Activated naive CD4-positive, alpha-beta T cell treated with anti-CD3 and anti-CD28 coated beads for 36 hours (primary cell): Measurements from ENCODE around the gene UFC1. TPM values are rescaled to one million over a fixed set of nuclear protein-coding genes. Genes with fewer than 3 reads are reported as not detected.
"Not testable (repeated sequence)": the region's sequence is repeated elsewhere in the genome, so short reads cannot be mapped to it uniquely, and the experiment has no call there.

ENCODE experiments used
- CTCF ChIA-PET: fragments of 350-600 bp; sonication (Branson Sonifier 250); formaldehyde crosslinking; loops from one replicate; lab custom pipeline; 2021; ENCODE audit warnings: antibody characterized with exemption; lab: Charles Lee
- DNase-seq: peaks from one replicate; pipeline ENCODE4 v3.0.0-alpha.2; 2020
- H3K27ac Mint-ChIP-seq: one replicate; pipeline ENCODE4 v1.8.0; 2021; ENCODE audit warnings: mild to moderate bottlenecking, mixed read lengths
- H3K27me3 Mint-ChIP-seq: one replicate; pipeline ENCODE4 v1.8.0; 2021; ENCODE audit warnings: low read depth, mixed read lengths
- H3K36me3 Mint-ChIP-seq: one replicate; pipeline ENCODE4 v1.8.0; 2021; ENCODE audit warnings: low read depth, mixed read lengths
- H3K4me1 Mint-ChIP-seq: one replicate; pipeline ENCODE4 v1.8.0; 2021; ENCODE audit warnings: low read depth, mixed read lengths
- H3K4me3 Mint-ChIP-seq: one replicate; pipeline ENCODE4 v1.8.0; 2021; ENCODE audit warnings: mild to moderate bottlenecking, moderate library complexity, mixed read lengths
- H3K9me3 Mint-ChIP-seq: one replicate; pipeline ENCODE4 v1.8.0; 2021; ENCODE audit warnings: mixed read lengths
- intact Hi-C: fragments of 100-400 bp; cut with micrococcal nuclease; formaldehyde crosslinking; loops from one replicate; pipeline ENCODE4 v1.15.1; 2023
- total RNA-seq, 2 experiments: library from RNA; stranded (reverse); gene quantifications; one replicate each; pipeline ENCODE4 v1.2.3, GENCODE V29; 2021

The UFC1 gene
- 10 to 100 TPM; 89.4 to 94.9 TPM for total RNA-seq

GRCh38 chr1:161153682-161154337 lies at the start of gene UFC1:
UFC1 (plus strand) TSS chr1:161153978; CDS start chr1:161153998, 20 bp downstream.
- no peaks in the 10 kb centered on the region for H3K27me3 Mint-ChIP-seq
- peak within 1 kb of the TSS; percentile 95 for H3K4me3 Mint-ChIP-seq
- DNase-seq = peak; percentile 88
- H3K27ac Mint-ChIP-seq = peak within 1 kb of the TSS; percentile 99
- no peaks in the 10 kb centered on the region for H3K9me3 Mint-ChIP-seq
- intact Hi-C loops = loop anchor here (1.0 kb wide), 5 partner anchors 22 to 108 kb away; partner anchors contain the start of gene DEDD
- peaks cover 3% of the 10 kb centered on the region for H3K36me3 Mint-ChIP-seq
- CTCF ChIA-PET = interaction anchor here (1.3 to 2.5 kb wide), 2 partner anchors 12 to 49 kb away, joined by 3 to 22 read pairs; partner anchors contain the start of genes NDUFS2 and PPOX
- peaks cover 22% of the 10 kb centered on the region for H3K4me1 Mint-ChIP-seq

- H3K27ac Mint-ChIP-seq = no peak overlapping the region
- intact Hi-C loops = no loop called here
- no peaks in the 10 kb centered on the region for H3K27me3 Mint-ChIP-seq
- H3K36me3 Mint-ChIP-seq = peaks cover 32% of the 10 kb centered on the region
- no peak overlapping the region for H3K4me3 Mint-ChIP-seq
- H3K4me1 Mint-ChIP-seq = peaks cover 21% of the 10 kb centered on the region
- CTCF ChIA-PET = interaction anchor here (0.6 to 2.1 kb wide), 2 partner anchors 109 to 786 kb away, joined by 4 to 8 read pairs; no protein-coding TSS in a partner anchor
- no peaks in the 10 kb centered on the region for H3K9me3 Mint-ChIP-seq
- DNase-seq = no peak
These were observed 47.3 kb upstream of the UFC1 start for GRCh38 chr1:161106431-161106830.

GRCh38 chr1:161111117-161111516 lies 42.7 kb upstream of the UFC1 start:
- CTCF ChIA-PET = interaction anchor here (1.9 kb wide), 1 partner anchor 14 kb away, joined by 16 read pairs; the partner anchor contains the start of gene KLHDC9
- intact Hi-C loops = no loop called here
- Mint-ChIP-seq H3K4me1 (peaks cover 48% of the 10 kb centered on the region), H3K36me3 (peaks cover 38% of the 10 kb centered on the region), H3K27ac (no peak overlapping the region), H3K9me3 (no peaks in the 10 kb centered on the region), H3K4me3 (no peak overlapping the region), H3K27me3 (no peaks in the 10 kb centered on the region)
- DNase-seq = no peak

DNA sequence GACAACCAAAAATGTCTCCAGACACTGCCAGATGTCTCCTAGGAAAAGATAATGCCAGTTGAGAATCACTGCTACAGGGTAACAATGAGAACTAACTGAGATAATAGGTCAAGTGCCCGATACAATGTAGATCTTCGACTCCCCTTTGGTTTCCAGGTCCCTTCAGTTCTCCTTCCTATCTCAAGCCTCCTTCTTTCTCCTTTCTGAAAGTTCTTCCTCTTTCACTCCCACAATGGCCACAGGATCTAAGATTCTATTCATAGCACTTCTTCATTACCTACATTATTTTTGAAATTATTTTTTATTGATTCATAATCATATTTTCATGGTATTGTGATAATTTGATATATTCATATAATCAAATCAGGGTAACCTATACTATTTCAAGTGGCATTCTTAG lies 42.3 kb upstream of the UFC1 start:
- H3K4me1 Mint-ChIP-seq = peaks cover 49% of the 10 kb centered on the region
- H3K9me3 Mint-ChIP-seq = no peaks in the 10 kb centered on the region
- CTCF ChIA-PET = interaction anchor here (1.0 to 1.9 kb wide), 4 partner anchors 14 to 32 kb away, joined by 3 to 16 read pairs (median 4); partner anchors contain the start of gene KLHDC9
- no peak overlapping the region for H3K4me3 Mint-ChIP-seq
- peaks cover 39% of the 10 kb centered on the region for H3K36me3 Mint-ChIP-seq
- H3K27ac Mint-ChIP-seq = no peak overlapping the region
- no peak for DNase-seq
- no peaks in the 10 kb centered on the region for H3K27me3 Mint-ChIP-seq
- intact Hi-C loops = no loop called here

GRCh38 chr1:161113915-161114314 lies 39.9 kb upstream of the UFC1 start:
- intact Hi-C loops = loop anchor here (2.0 kb wide), 1 partner anchor 67 kb away; no protein-coding TSS in a partner anchor
- H3K4me1 Mint-ChIP-seq = peaks cover 56% of the 10 kb centered on the region
- no peak overlapping the region for H3K4me3 Mint-ChIP-seq

GRCh38 chr1:161114556-161114955 lies 39.2 kb upstream of the UFC1 start:
- H3K27ac Mint-ChIP-seq = peak overlapping the region; percentile 52
- H3K36me3 Mint-ChIP-seq = peaks cover 36% of the 10 kb centered on the region

More at GRCh38 chr1:161113915-161114314, 39.9 kb upstream of the UFC1 start:
- no peaks in the 10 kb centered on the region for H3K27me3 Mint-ChIP-seq
- H3K36me3 Mint-ChIP-seq = peaks cover 38% of the 10 kb centered on the region
- H3K27ac Mint-ChIP-seq = peak overlapping the region; percentile 52
- CTCF ChIA-PET = no interaction called here
- no peaks in the 10 kb centered on the region for H3K9me3 Mint-ChIP-seq
- no peak for DNase-seq

GRCh38 chr1:161115132-161115711 lies 38.6 kb upstream of the UFC1 start:
- Mint-ChIP-seq H3K9me3 (no peaks in the 10 kb centered on the region), H3K27me3 (no peaks in the 10 kb centered on the region), H3K4me3 (peak overlapping the region; percentile 92), H3K4me1 (peaks cover 69% of the 10 kb centered on the region), H3K27ac (peak overlapping the region; percentile 77), H3K36me3 (peaks cover 39% of the 10 kb centered on the region)
- intact Hi-C loops = loop anchor here (1.0 to 2.0 kb wide), 5 partner anchors 17 to 68 kb away; partner anchors contain the start of genes DEDD, PPOX and UFC1
- peak; percentile 78 for DNase-seq
- CTCF ChIA-PET = interaction anchor here (1.2 kb wide), 1 partner anchor 16 kb away, joined by 4 read pairs; no protein-coding TSS in a partner anchor

More at GRCh38 chr1:161114556-161114955, 39.2 kb upstream of the UFC1 start:
- no peak for DNase-seq
- peaks cover 62% of the 10 kb centered on the region for H3K4me1 Mint-ChIP-seq
- H3K4me3 Mint-ChIP-seq = no peak overlapping the region
- CTCF ChIA-PET = interaction anchor here (0.6 kb wide), 1 partner anchor 1187 kb away, joined by 4 read pairs; no protein-coding TSS in a partner anchor
- H3K27me3 Mint-ChIP-seq = no peaks in the 10 kb centered on the region
- intact Hi-C loops = loop anchor here (2.0 kb wide), 1 partner anchor 68 kb away; no protein-coding TSS in a partner anchor
- no peaks in the 10 kb centered on the region for H3K9me3 Mint-ChIP-seq

DNA sequence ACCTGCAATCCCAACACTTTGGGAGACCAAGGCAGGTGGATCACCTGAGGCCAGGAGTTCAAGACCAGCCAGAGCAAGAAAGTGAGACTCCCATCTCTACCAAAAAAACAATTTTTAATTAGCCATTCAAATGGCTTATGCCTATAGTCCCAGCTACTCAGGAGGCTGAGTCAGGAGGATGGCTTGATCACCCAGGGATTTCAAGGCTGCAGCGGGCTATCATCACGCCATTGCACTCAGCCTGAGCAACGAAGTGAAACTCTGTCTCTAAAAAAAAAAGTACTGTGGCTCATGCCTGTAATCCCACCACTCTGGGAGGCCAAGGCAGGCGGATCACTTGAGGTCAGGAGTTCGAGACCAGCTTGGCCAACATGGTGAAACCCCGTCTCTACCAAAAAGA lies 37.8 kb upstream of the UFC1 start:
- Mint-ChIP-seq H3K4me1 (peaks cover 75% of the 10 kb centered on the region), H3K27ac (peak overlapping the region; percentile 77), H3K36me3 (peaks cover 43% of the 10 kb centered on the region), H3K4me3 (peak overlapping the region; percentile 92)
- H3K9me3 Mint-ChIP-seq, H3K27me3 Mint-ChIP-seq, DNase-seq: not testable (repeated sequence)
- CTCF ChIA-PET = interaction anchor here (0.6 to 1.2 kb wide), 5 partner anchors 16 to 1264 kb away, joined by 3 to 4 read pairs (median 3); partner anchors contain the start of gene PPOX
- intact Hi-C loops = loop anchor here (1.0 to 2.0 kb wide), 5 partner anchors 16 to 69 kb away; partner anchors contain the start of genes DEDD, PPOX and UFC1

DNA sequence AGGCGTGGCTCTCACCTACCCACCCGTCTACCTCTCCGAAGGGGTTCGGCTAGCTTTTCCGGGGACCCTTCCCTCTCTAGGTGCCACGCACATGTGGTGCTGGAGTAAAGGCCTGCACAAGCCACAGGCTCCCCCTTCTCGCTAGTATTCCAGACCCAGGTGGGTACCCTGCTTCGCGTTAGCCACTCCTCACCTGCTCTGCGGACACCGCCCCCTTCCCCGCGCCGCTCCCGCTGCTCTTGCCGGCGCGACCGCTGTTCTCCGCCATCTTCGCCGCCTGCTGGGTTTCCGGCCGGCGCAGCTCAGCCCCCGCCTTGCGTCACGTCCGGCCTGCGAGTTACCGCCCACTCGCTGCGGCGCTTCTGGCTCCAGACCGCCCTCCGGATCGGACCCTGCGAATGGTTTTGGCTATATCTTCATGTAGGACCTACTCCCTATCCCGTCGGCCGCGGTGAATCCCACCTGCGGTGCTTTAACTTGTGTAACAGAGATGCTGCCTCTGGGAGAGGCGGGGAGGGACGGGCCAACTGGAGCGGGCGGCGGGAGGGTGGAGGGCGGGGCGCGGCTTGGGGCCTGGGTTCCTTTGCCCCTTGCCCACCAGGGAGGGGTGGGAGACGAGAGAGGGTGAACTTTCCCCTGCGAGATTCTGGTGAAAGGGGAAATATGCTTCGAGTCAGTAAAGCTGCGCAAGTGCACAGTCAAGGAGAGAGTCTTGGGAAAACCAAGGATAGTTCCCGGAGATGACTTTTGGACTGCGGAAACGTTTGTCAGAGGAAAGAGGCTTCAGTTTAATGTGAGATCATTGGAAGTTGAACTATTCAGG lies 35.8 kb upstream of the UFC1 start, which contains the start of the genes NIT1 and PFDN2:
NIT1 (plus strand) TSS at position 347 of the 823 bp plus-strand sequence; CDS start at position 419, 72 bp downstream.
PFDN2 (minus strand) TSS at position 279 of the 823 bp plus-strand sequence; CDS start at position 268, 11 bp downstream.
- Mint-ChIP-seq H3K4me3 (peak within 1 kb of the TSS; percentile 92), H3K36me3 (peaks cover 52% of the 10 kb centered on the region), H3K27ac (peak within 1 kb of the TSS; percentile 88), H3K4me1 (peaks cover 77% of the 10 kb centered on the region), H3K27me3 (no peaks in the 10 kb centered on the region), H3K9me3 (no peaks in the 10 kb centered on the region)
- intact Hi-C loops = no loop called here
- CTCF ChIA-PET = interaction anchor here (0.6 to 1.4 kb wide), 5 partner anchors 13 to 48 kb away, joined by 3 to 8 read pairs (median 3); partner anchors contain the start of genes ARHGAP30 and PPOX
- peak; percentile 90 for DNase-seq

GRCh38 chr1:161119092-161119903 lies 34.5 kb upstream of the UFC1 start:
- peak; percentile 86 for DNase-seq
- CTCF ChIA-PET = interaction anchor here (0.8 to 1.1 kb wide), 3 partner anchors 13 to 124 kb away, joined by 3 to 9 read pairs (median 5); partner anchors contain the start of gene DEDD
- no peaks in the 10 kb centered on the region for H3K27me3 Mint-ChIP-seq
- no peaks in the 10 kb centered on the region for H3K9me3 Mint-ChIP-seq
- H3K4me3 Mint-ChIP-seq = peak overlapping the region; percentile 92
- intact Hi-C loops = loop anchor here (1.0 kb wide), 4 partner anchors 13 to 51 kb away; partner anchors contain the start of genes DEDD, PPOX and UFC1
- H3K36me3 Mint-ChIP-seq = peaks cover 52% of the 10 kb centered on the region
- peaks cover 64% of the 10 kb centered on the region for H3K4me1 Mint-ChIP-seq
- H3K27ac Mint-ChIP-seq = peak overlapping the region; percentile 88
